ENCODE measurements around the gene COG2. TPM values are rescaled to one million over a fixed set of nuclear protein-coding genes. Genes with fewer than 3 reads are reported as not detected.

Gene COG2
- total RNA-seq, 1 donor from 2014 or later, result 24.3 TPM

GRCh38 chr1:230701895-230702768, 59.9 kb downstream of the COG2 start:
- Mint-ChIP-seq H3K9me3 (ENCODE audit: unreplicated experiment) (no peaks in the 10 kb centered on the region), H3K4me3 (ENCODE audit: unreplicated experiment) (no peak overlapping the region), H3K4me1 (ENCODE audit: unreplicated experiment) (no peaks in the 10 kb centered on the region), H3K27me3 (ENCODE audit: unreplicated experiment) (no peaks in the 10 kb centered on the region), H3K27ac (ENCODE audit: unreplicated experiment) (no peak overlapping the region), H3K36me3 (ENCODE audit: low read depth, unreplicated experiment) (peaks cover 4% of the 10 kb centered on the region)
- no peak for TF ChIP-seq CTCF (IDR thresholded peaks at IDR 0.05; ENCODE audit: unreplicated experiment)
- DNase-seq (ENCODE audit: low spot score), result no peak

GRCh38 chr1:230702934-230703678, 60.8 kb downstream of the COG2 start:
- H3K4me1 Mint-ChIP-seq (ENCODE audit: unreplicated experiment), result no peaks in the 10 kb centered on the region
- no peak overlapping the region for H3K4me3 Mint-ChIP-seq (ENCODE audit: unreplicated experiment)
- no peak overlapping the region for H3K27ac Mint-ChIP-seq (ENCODE audit: unreplicated experiment)
- H3K36me3 Mint-ChIP-seq (ENCODE audit: low read depth, unreplicated experiment), result peaks cover 4% of the 10 kb centered on the region
- no peak for TF ChIP-seq CTCF (IDR thresholded peaks at IDR 0.05; ENCODE audit: unreplicated experiment)
- no peaks in the 10 kb centered on the region for H3K27me3 Mint-ChIP-seq (ENCODE audit: unreplicated experiment)
- DNase-seq (ENCODE audit: low spot score), result no peak
- no peaks in the 10 kb centered on the region for H3K9me3 Mint-ChIP-seq (ENCODE audit: unreplicated experiment)

GRCh38 chr1:230703679-230704385, 61.6 kb downstream of the COG2 start:
- Mint-ChIP-seq H3K9me3 (ENCODE audit: unreplicated experiment) (no peaks in the 10 kb centered on the region), H3K4me1 (ENCODE audit: unreplicated experiment) (no peaks in the 10 kb centered on the region), H3K27ac (ENCODE audit: unreplicated experiment) (no peak overlapping the region), H3K27me3 (ENCODE audit: unreplicated experiment) (no peaks in the 10 kb centered on the region), H3K4me3 (ENCODE audit: unreplicated experiment) (no peak overlapping the region), H3K36me3 (ENCODE audit: low read depth, unreplicated experiment) (peaks cover 4% of the 10 kb centered on the region)
- no peak for DNase-seq (ENCODE audit: low spot score)
- no peak for TF ChIP-seq CTCF (IDR thresholded peaks at IDR 0.05; ENCODE audit: unreplicated experiment)

GRCh38 chr1:230704830-230705229, 62.5 kb downstream of the COG2 start:
- Mint-ChIP-seq H3K27ac (ENCODE audit: unreplicated experiment) (no peak overlapping the region), H3K36me3 (ENCODE audit: low read depth, unreplicated experiment) (peaks cover 4% of the 10 kb centered on the region), H3K4me3 (ENCODE audit: unreplicated experiment) (no peak overlapping the region), H3K9me3 (ENCODE audit: unreplicated experiment) (no peaks in the 10 kb centered on the region), H3K27me3 (ENCODE audit: unreplicated experiment) (no peaks in the 10 kb centered on the region), H3K4me1 (ENCODE audit: unreplicated experiment) (no peaks in the 10 kb centered on the region)
- no peak for TF ChIP-seq CTCF (IDR thresholded peaks at IDR 0.05; ENCODE audit: unreplicated experiment)
- DNase-seq (ENCODE audit: low spot score), result no peak

All from endothelial cell (in vitro differentiated cells).